HCT116 (cell line): Measurements from ENCODE around the gene MAML3. TPM values are rescaled to one million over a fixed set of nuclear protein-coding genes. Genes with fewer than 3 reads are reported as not detected.

ENCODE experiments used
- ATAC-seq: fragments of 200-7000 bp; cut with Tn5 transposase; 2 replicates; pipeline ENCODE4 v1.9.1; 2020; ENCODE audit warnings: mild to moderate bottlenecking, moderate library complexity
- BruUV-seq: library from RNA; stranded (reverse); fragments of 400-500 nt; replicated peaks from 2 replicates; lab custom pipeline; 2021; lab: Mats Ljungman, UMichigan
- CTCF ChIA-PET: fragments of 300-600 bp; sonication (Branson Sonifier 250); formaldehyde crosslinking; loops from one replicate; lab custom pipeline; 2021; ENCODE audit warnings: antibody characterized with exemption; lab: Charles Lee
- POLR2A ChIA-PET: fragments of 300-600, 350-600 bp; sonication (Branson Sonifier 250); formaldehyde crosslinking; loops from one replicate; lab custom pipeline; 2021; ENCODE audit warnings: antibody characterized with exemption; lab: Charles Lee
- RAD21 ChIA-PET, 2 experiments: fragments of 300-600 bp; sonication (Branson Sonifier 250); formaldehyde crosslinking; loops; one replicate each; lab custom pipeline; 2023; ENCODE audit warnings: low total read pairs in 2 of 2; ENCODE audit not compliant: uncharacterized antibody in 2 of 2, unreplicated experiment in 2 of 2, low non-redundant PET in 1 of 2; lab: Charles Lee
- DNase-seq: peaks from one replicate; pipeline ENCODE4 v3.0.0-alpha.2; 2010; ENCODE audit warnings: low read depth, low spot score
- H2AFZ ChIP-seq: fragments of 200-600 bp; shearing (Covaris generic), sonication (generic); 2 replicates; pipeline ENCODE4 v1.6.1; 2017; ENCODE audit warnings: low read depth, mixed run types, mixed read lengths, antibody characterized with exemption, low read length; ENCODE audit not compliant: poor library complexity, severe bottlenecking
- H3K27ac ChIP-seq: 2 replicates; pipeline ENCODE4 v1.5.1; 2012; ENCODE audit warnings: low read depth, low read length
- H3K27me3 ChIP-seq: fragments of 200-600 bp; sonication (generic); 2 replicates; pipeline ENCODE4 v1.6.1; 2016; ENCODE audit warnings: mixed run types, low read length, mixed read lengths; ENCODE audit not compliant: insufficient read depth
- H3K36me3 ChIP-seq, 2 experiments: fragments of 200-500 bp in 1 of 2; fragments of 200-600 bp in 1 of 2; sonication (Bioruptor generic) in 1 of 2; sonication (generic) in 1 of 2; 2 replicates each; pipeline versions ENCODE4 v1.5.1 to v1.6.1; 2014 to 2016; ENCODE audit warnings: low read length in 2 of 2, inconsistent platforms in 1 of 2, mixed read lengths in 1 of 2, mixed run types in 1 of 2; ENCODE audit not compliant: insufficient read depth in 2 of 2, control insufficient read depth in 1 of 2
- H3K4me1 ChIP-seq, 2 experiments: fragments of 200-600 bp in 1 of 2; sonication (generic) in 1 of 2; 2 replicates each; pipeline versions ENCODE4 v1.5.1 to v1.6.1; 2012 to 2017; ENCODE audit warnings: low read length in 2 of 2, inconsistent platforms in 1 of 2, mild to moderate bottlenecking in 1 of 2, mixed read lengths in 1 of 2, mixed run types in 1 of 2, moderate library complexity in 1 of 2; ENCODE audit not compliant: insufficient read depth in 2 of 2, control insufficient read depth in 1 of 2
- H3K4me2 ChIP-seq: fragments of 200-600 bp; sonication (generic); 2 replicates; pipeline ENCODE4 v1.6.1; 2017; ENCODE audit warnings: mixed run types, low read length, mixed read lengths
- H3K4me3 ChIP-seq, 2 experiments: fragments of 200-600 bp in 1 of 2; sonication (generic) in 1 of 2; replicated peaks in 1 of 2; 2 replicates each; pipeline ENCODE4 v1.5.1; 2011 to 2016; ENCODE audit warnings: low read length in 2 of 2, control low read depth in 1 of 2, low read depth in 1 of 2, mild to moderate bottlenecking in 1 of 2, mixed read lengths in 1 of 2, mixed run types in 1 of 2
- H3K79me2 ChIP-seq: fragments of 200-600 bp; sonication (generic); 2 replicates; pipeline ENCODE4 v1.6.1; 2017; ENCODE audit warnings: mild to moderate bottlenecking, mixed run types, low read length, moderate library complexity, mixed read lengths; ENCODE audit not compliant: insufficient read depth
- H3K9ac ChIP-seq: fragments of 200-600 bp; sonication (generic); 2 replicates; pipeline ENCODE4 v1.6.1; 2016; ENCODE audit warnings: low read length, mixed read lengths
- H3K9me2 ChIP-seq: fragments of 200-600 bp; sonication (generic), shearing (Covaris generic); 2 replicates; pipeline ENCODE4 v1.6.1; 2017; ENCODE audit warnings: mixed run types, mild to moderate bottlenecking, moderate library complexity; ENCODE audit not compliant: insufficient read depth
- H3K9me3 ChIP-seq, 2 experiments: fragments of 200-500 bp in 1 of 2; fragments of 200-600 bp in 1 of 2; sonication (Bioruptor generic) in 1 of 2; sonication (generic) in 1 of 2; 2 replicates each; pipeline ENCODE4 v1.6.1; 2014 to 2017; ENCODE audit warnings: low read length in 2 of 2, mixed read lengths in 2 of 2, inconsistent platforms in 1 of 2, low read depth in 1 of 2, mild to moderate bottlenecking in 1 of 2, mixed run types in 1 of 2, moderate library complexity in 1 of 2; ENCODE audit not compliant: control insufficient read depth in 1 of 2, insufficient read depth in 1 of 2
- H4K20me1 ChIP-seq: fragments of 200-600 bp; sonication (generic), shearing (Covaris generic); 2 replicates; pipeline ENCODE4 v1.6.1; 2017; ENCODE audit warnings: mixed run types, mild to moderate bottlenecking, moderate library complexity; ENCODE audit not compliant: insufficient read depth
- CBX3 ChIP-seq: IDR thresholded peaks from 2 replicates; pipeline ENCODE4 v1.6.1; 2012; ENCODE audit warnings: low read depth
- CEBPB ChIP-seq: IDR thresholded peaks from 2 replicates; pipeline ENCODE4 v1.6.1; 2012; ENCODE audit warnings: low read depth
- EGR1 ChIP-seq: IDR thresholded peaks from 2 replicates; pipeline ENCODE4 v1.6.1; 2012; ENCODE audit warnings: low read depth
- ELF1 ChIP-seq: IDR thresholded peaks from 2 replicates; pipeline ENCODE4 v1.6.1; 2012; ENCODE audit warnings: low read depth, borderline replicate concordance
- EZH2 ChIP-seq: fragments of 200-600 bp; sonication (generic); IDR thresholded peaks from 2 replicates; pipeline ENCODE4 v1.6.1; 2017; ENCODE audit warnings: antibody characterized with exemption, mixed run types
- EZH2phosphoT487 ChIP-seq: fragments of 200-600 bp; IDR thresholded peaks from 2 replicates; pipeline ENCODE4 v1.6.1; 2018; ENCODE audit warnings: antibody characterized with exemption, borderline replicate concordance
- FOSL1 ChIP-seq: IDR thresholded peaks from 2 replicates; pipeline ENCODE4 v1.6.1; 2012; ENCODE audit warnings: low read depth
- JUND ChIP-seq: IDR thresholded peaks from 2 replicates; pipeline ENCODE4 v1.6.1; 2012
- RAD21 ChIP-seq: IDR thresholded peaks from 2 replicates; pipeline ENCODE4 v1.6.1; 2012; ENCODE audit warnings: low read depth, mild to moderate bottlenecking
- SIN3A ChIP-seq: IDR thresholded peaks from 2 replicates; pipeline ENCODE4 v1.6.1; 2012; ENCODE audit warnings: low read depth
- SP1 ChIP-seq: IDR thresholded peaks from 2 replicates; pipeline ENCODE4 v1.6.1; 2012; ENCODE audit warnings: low read depth
- SRF ChIP-seq: IDR thresholded peaks from 2 replicates; pipeline ENCODE4 v1.6.1; 2012; ENCODE audit warnings: low read depth
- TCF7L2 ChIP-seq: IDR thresholded peaks from 2 replicates; pipeline ENCODE4 v1.7.0; 2011; ENCODE audit warnings: borderline replicate concordance, inconsistent platforms; ENCODE audit not compliant: insufficient read depth, insufficient read length; ENCODE audit errors: extremely low read depth
- YY1 ChIP-seq: IDR thresholded peaks from 2 replicates; pipeline ENCODE4 v1.6.1; 2011; ENCODE audit warnings: low read length, low read depth, moderate library complexity, mild to moderate bottlenecking; ENCODE audit not compliant: insufficient replicate concordance; ENCODE audit errors: extremely low read depth
- ZBTB33 ChIP-seq: IDR thresholded peaks from 2 replicates; pipeline ENCODE4 v1.6.1; 2011; ENCODE audit warnings: mild to moderate bottlenecking, low read length, moderate library complexity; ENCODE audit not compliant: insufficient replicate concordance; ENCODE audit errors: extremely low read depth
- ZFX ChIP-seq: fragments of 450-650 bp; IDR thresholded peaks from 2 replicates; pipeline ENCODE4 v1.6.1; 2017
- ZNF274 ChIP-seq: fragments of 200-500 bp; sonication (Bioruptor generic); IDR thresholded peaks from 2 replicates; pipeline ENCODE4 v1.6.1; 2014; ENCODE audit warnings: mild to moderate bottlenecking, low read depth, low read length, inconsistent platforms
- intact Hi-C: fragments of 100-400 bp; cut with micrococcal nuclease; formaldehyde crosslinking; loops from 2 replicates; pipeline ENCODE4 v1.10.0; 2022
- total RNA-seq: library from RNA; stranded (reverse); gene quantifications from one replicate; pipeline ENCODE4 v1.2.1, GENCODE V29; 2021; ENCODE audit not compliant: unreplicated experiment

MAML3 gene
- total RNA-seq, 1 experiment from 2014 or later: 3.1 TPM

GRCh38 chr4:139890816-139891215, 263.2 kb downstream of the MAML3 start:
- no peaks in the 10 kb centered on the region for H3K36me3 ChIP-seq
- POLR2A ChIA-PET: no interaction called here
- TF ChIP-seq ELF1 (no peak), EZH2phosphoT487 (no peak), EZH2 (no peak), CBX3 (no peak), ZFX (no peak), RAD21 (no peak), SRF (no peak), SP1 (no peak), JUND (no peak), FOSL1 (no peak)
- TF ChIP-seq, all 23 proteins: peak for 0
- DNase-seq: no peak
- Histone ChIP-seq H3K79me2 (no peaks in the 10 kb centered on the region), H3K9me3 (no peaks in the 10 kb centered on the region), H3K9me2 (no peaks in the 10 kb centered on the region), H3K27me3 (no peaks in the 10 kb centered on the region), H4K20me1 (no peaks in the 10 kb centered on the region), H3K9ac (no peak overlapping the region), H3K27ac (no peak overlapping the region), H3K4me2 (no peak overlapping the region), H3K4me1 (no peaks in the 10 kb centered on the region), H3K4me3 (no peak overlapping the region), H2AFZ (no peak overlapping the region)
- intact Hi-C loops: no loop called here
- ChIA-PET CTCF (no interaction called here), RAD21 (no interaction called here)
- no TSS peak for BruUV-seq
- ATAC-seq: no peak

GRCh38 chr4:139889901-139890300, 264.1 kb downstream of the MAML3 start:
- RAD21 ChIA-PET: no interaction called here
- intact Hi-C loops: no loop called here
- POLR2A ChIA-PET: no interaction called here
- Histone ChIP-seq H3K36me3 (no peaks in the 10 kb centered on the region), H3K27ac (no peak overlapping the region), H3K4me2 (no peak overlapping the region), H3K9me2 (no peaks in the 10 kb centered on the region), H4K20me1 (no peaks in the 10 kb centered on the region), H3K9me3 (no peaks in the 10 kb centered on the region), H3K4me3 (no peak overlapping the region), H3K79me2 (no peaks in the 10 kb centered on the region), H3K4me1 (no peaks in the 10 kb centered on the region), H2AFZ (no peak overlapping the region), H3K9ac (no peak overlapping the region), H3K27me3 (no peaks in the 10 kb centered on the region)
- ATAC-seq: no peak
- TF ChIP-seq JUND (no peak), SIN3A (no peak), CBX3 (no peak), TCF7L2 (no peak), EGR1 (no peak), ZBTB33 (no peak), YY1 (no peak), FOSL1 (no peak), ZNF274 (no peak), CEBPB (no peak)
- CTCF ChIA-PET: no interaction called here
- TSS peak; percentile 32 for BruUV-seq
- no peak for DNase-seq
